Fibroblast of pulmonary artery (primary cell): ENCODE data around the gene FKBP1B.
"Not testable (repeated sequence)": the region's sequence is repeated elsewhere in the genome, so short reads cannot be mapped to it uniquely, and the experiment has no call there.

Source experiments
- DNase-seq: peaks from one replicate; pipeline ENCODE4 v3.0.0-alpha.2; 2010; ENCODE audit warnings: low read depth
- H3K4me3 ChIP-seq: replicated peaks from 2 replicates; pipeline ENCODE4 v1.5.1; 2011; ENCODE audit warnings: low read depth, mild to moderate bottlenecking, control low read depth, low read length, moderate library complexity
- TF ChIP-seq, protein P1 (sequence below): IDR thresholded peaks from 2 replicates; pipeline ENCODE4 v1.5.1; 2011; ENCODE audit warnings: mild to moderate bottlenecking, control low read depth, low read length, inconsistent platforms; ENCODE audit errors: missing control alignments

FKBP1B gene

DNA sequence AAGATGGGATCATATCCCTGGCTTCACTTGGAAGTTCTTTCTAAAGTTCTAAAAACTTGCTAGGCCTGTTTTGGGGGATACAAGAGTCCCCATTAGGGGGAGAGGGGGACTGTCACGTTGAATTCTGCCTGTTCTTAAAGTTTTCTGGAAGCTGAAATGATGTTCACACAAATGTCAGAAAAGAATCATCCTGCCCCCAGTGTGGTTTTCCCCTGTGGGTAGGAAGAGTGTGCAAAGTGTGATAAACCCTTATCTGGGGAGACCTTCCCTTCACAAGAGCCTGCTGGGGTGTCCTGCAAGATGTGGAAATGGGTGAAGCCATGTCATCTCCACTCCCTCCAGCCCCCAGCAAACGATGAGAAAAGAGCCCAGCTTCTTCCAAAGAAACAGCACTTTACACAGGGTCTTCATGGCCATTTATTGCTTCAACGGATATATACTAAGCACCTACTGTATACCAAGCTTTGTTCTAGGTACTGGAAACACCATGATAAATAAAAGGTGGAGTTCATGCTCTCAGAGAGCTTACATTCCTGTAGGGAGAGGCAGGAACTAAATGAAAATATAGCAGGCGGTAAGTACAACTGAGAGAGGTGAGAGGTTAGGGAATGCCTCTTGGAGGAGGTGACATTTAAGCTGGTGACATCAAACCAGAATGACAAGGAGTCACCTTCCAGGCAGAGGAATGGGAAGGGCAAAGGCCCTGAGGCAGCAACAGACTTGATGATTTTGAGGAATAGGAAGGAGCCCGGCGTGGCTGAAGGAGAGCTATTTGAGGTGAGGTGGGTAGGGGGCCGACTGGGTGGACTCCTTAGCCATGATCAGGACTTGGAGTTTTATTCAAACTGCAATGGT, 38.1 kb upstream of the FKBP1B start:
- TF ChIP-seq, protein P1, sequence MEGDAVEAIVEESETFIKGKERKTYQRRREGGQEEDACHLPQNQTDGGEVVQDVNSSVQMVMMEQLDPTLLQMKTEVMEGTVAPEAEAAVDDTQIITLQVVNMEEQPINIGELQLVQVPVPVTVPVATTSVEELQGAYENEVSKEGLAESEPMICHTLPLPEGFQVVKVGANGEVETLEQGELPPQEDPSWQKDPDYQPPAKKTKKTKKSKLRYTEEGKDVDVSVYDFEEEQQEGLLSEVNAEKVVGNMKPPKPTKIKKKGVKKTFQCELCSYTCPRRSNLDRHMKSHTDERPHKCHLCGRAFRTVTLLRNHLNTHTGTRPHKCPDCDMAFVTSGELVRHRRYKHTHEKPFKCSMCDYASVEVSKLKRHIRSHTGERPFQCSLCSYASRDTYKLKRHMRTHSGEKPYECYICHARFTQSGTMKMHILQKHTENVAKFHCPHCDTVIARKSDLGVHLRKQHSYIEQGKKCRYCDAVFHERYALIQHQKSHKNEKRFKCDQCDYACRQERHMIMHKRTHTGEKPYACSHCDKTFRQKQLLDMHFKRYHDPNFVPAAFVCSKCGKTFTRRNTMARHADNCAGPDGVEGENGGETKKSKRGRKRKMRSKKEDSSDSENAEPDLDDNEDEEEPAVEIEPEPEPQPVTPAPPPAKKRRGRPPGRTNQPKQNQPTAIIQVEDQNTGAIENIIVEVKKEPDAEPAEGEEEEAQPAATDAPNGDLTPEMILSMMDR: no peak
- H3K4me3 ChIP-seq: no peak overlapping the region
- DNase-seq: no peak

DNA sequence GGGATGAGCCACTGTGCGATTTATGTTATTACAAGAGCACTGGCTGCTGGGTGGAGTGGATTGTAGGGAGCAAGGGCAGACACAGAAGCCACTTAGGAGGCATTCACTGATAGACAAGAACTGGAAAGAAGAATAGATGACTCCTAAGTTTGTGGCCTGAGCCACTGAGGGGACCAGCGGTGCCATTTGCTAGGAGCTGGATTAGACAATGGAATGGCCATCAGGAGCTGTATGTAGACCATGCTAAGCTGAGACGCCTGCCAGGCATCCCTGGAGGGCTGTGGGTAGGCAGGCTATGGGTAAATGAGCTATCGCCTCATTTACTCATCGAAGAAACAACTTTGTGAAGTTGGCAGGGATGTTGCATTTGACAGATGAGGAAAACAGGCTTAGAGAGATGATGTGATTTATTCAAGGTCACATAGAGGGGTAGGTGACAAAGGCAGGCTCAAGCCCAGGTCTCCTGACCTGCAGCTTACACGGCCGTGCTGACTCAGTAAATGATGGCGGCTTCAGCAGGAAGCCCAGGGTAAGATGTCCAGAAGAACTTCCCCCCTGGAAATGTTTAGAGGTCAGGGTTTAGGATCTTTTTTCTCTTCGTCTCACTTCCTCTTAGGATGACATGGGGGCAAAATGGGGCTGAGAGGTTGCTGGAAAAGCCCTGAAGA, 36.9 kb upstream of the FKBP1B start:
- no peak overlapping the region for H3K4me3 ChIP-seq
- DNase-seq: no peak
- TF ChIP-seq, protein P1: no peak

DNA sequence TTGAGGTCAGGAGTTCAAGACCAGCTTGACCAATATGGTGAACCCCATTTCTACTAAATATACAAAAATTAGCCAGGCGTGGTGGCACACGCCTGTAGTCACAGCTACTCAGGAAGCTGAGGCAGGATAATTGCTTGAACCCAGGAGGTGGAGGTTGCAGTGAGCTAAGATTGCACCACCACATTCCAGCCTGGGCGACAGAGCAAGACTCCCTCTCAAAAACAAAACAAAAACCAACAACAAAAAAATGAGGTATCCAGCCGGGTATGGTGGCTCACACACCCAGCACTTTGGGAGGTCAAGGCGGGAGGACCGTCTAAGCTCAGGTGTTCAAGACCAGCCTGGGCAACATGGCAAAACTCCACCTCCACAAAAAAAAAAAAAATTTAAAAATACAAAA, 34.6 kb upstream of the FKBP1B start:
- DNase-seq: peak; percentile 39
- not testable (repeated sequence) for H3K4me3 ChIP-seq

DNA sequence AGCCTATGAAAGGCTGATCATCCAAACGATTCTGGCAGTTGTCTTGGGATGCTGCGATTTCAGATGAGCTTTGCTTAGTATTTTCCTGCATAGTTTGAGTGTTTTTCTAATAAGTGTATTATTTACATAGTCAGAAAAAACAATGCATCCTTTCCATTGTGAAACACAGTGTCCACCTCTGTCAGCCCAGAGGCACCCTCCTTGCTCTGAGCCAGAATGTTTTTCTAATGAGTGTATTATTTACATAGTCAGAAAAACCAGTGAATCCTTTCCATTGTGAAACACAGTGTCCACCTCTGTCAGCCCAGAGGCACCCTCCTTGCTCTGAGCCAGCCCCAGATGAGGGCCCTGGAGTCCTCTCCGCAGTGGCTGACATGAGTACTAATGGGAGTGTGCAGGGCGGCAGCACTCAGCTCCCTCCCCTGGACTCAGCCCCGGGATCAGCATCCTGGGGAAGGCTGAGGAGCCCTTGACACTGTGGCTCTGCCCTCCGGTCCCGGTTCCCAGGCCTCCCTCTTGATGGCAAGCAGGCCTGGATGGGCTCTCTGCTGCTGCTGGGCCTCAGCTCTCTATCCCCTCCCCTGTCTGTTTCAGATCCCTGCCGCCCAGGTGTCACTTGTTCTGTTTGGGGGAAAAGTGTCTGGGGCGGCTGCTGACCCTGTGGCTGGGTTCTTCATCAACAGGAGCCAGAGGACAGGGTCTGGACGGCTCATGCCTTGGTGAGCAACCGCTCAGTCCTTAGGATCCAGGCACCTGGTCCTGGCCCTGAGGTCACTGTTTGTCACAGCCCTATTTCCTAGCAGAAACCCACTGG, 33.8 kb upstream of the FKBP1B start:
- H3K4me3 ChIP-seq: no peak overlapping the region
- TF ChIP-seq, protein P1: no peak
- peak; percentile 90 for DNase-seq

DNA sequence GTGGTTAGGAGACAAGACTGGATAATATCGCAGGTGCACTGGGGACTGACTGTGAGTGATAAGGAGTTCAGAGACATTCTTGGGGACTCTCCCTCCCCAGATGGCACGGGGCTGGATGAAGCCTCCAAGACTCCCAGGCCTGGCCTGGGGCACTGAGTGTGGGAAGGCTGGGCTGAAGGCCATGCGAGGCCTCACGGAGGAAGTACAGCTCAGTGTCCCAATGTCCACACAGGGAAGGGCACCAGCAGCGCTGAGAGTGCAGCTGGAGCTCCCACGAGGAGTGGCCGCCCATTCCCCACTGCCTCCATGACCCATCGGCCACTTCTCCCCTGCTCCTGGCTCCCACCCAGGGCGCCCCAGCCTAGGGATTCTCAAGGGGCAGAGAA, 33.2 kb upstream of the FKBP1B start:
- no peak for DNase-seq
- H3K4me3 ChIP-seq: no peak overlapping the region
- TF ChIP-seq, protein P1: no peak

DNA sequence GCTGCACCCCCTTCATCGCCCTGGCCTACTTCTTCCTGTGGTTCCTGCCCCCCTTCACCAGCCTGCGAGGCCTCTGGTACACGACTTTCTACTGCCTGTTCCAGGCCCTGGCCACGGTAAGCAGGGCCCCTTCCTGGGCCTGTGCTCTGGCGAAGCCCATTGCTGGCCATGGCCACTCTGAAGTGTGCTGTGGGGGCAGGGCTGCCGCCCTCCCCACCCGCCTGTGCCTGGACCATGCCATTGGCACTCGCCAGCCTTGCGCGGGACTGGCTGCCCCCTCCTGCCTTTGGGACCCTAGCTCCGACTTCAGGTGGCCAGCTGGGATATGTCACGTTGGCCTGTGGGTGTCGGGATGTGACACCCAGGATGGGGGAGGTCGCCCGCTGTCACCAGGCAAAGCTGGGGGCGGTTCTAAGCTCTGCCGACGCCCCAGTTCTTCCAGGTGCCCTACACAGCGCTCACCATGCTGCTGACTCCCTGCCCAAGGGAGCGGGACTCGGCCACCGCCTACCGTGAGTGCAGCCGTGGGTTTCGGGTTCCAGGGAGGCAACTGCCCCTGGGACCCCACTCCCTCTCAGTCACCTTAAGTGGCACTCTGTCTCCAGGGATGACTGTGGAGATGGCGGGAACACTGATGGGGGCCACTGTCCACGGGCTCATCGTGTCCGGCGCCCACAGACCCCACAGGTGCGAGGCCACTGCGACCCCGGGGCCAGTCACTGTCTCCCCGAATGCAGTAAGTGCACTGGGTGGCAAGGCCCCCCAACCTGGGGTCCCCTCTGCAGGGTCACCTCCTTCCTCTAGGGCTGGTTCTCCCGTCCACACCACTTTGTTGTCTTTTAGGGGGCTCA, 32.5 kb upstream of the FKBP1B start:
- DNase-seq: no peak
- TF ChIP-seq, protein P1: no peak
- no peak overlapping the region for H3K4me3 ChIP-seq

DNA sequence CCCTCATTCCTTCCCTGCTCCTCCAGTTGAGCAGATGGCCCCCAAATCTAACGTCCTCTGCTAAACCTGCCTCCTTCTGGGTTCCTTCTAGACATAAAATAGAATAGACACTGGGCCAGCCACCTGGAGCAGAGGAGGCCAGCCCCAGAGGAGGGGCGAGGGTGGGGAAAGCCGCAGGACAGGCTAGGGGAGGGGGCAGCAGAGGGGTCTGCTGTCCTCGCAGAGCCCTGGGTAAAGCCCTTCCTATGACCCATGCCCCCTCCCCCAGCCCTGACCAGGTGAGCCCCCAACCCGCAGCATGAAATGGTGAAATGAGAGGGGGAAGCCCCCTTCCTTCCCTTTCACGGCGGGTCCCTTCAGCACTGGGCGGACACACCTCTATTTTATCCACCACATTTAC, 31.8 kb upstream of the FKBP1B start:
- H3K4me3 ChIP-seq: no peak overlapping the region
- TF ChIP-seq, protein P1: no peak
- DNase-seq: no peak
